ENCODE results near the gene CHRM5.
"Not testable (repeated sequence)": the region's sequence is repeated elsewhere in the genome, so short reads cannot be mapped to it uniquely, and the experiment has no call there.

CHRM5 gene

DNA sequence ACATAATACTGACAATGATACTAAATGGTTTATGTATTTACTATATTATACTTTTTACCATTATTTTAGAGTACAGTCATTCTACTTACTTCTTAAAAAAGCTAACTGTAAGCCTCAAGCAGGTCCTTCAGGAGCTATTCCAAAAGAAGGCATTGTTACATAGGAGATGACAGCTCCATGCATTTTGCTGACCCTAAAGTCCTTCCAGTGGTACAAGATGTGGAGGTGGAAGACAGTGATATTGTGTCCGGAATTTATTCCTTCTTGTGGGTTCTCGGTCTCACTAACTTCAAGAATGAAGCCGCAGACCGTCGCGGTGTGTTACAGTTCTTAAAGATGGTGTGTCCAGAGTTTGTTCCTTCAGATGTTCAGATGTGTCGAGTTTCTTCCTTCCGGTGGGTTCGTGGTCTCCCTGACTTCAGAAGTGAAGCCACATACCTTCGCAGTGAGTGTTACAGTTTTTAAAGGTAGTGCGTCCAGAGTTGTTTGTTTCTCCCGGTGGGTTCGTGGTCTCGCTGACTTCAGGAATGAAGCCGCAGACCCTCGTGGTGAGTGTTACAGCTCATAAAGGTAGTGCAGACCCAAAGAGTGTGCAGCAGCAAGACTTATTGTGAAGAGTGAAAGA, 49.8 kb downstream of the CHRM5 start:
- no peak for TF ChIP-seq CTCF (IDR thresholded peaks at IDR 0.05; ENCODE audit: insufficient read depth, low read depth, low read length, missing control alignments)
- DNase-seq (ENCODE audit: low read depth): no peak
- no peak overlapping the region for H3K4me3 ChIP-seq (ENCODE audit: low read length)

DNA sequence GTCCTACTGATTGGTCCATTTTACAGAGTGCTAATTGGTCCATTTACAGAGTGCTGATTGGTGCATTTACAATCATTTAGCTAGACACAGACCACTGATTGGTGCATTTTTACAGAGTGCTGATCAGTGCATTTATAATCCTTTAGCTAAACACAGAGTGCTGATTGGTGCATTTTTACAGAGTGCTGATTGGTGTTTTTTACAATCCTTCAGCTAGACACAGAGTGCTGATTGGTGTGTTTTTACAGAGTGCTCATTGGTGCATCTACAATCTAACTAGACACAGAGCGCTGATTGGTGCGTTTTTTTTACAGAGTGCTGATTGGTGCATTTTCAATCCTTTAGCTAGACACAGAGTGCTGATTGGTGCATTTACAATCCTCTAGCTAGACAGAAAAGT, 50.4 kb downstream of the CHRM5 start:
- H3K4me3 ChIP-seq (ENCODE audit: low read length); DNase-seq (ENCODE audit: low read depth): not testable (repeated sequence)

GRCh38 chr15:34019369-34019990, 51.2 kb downstream of the CHRM5 start:
- no peak for TF ChIP-seq CTCF (IDR thresholded peaks at IDR 0.05; ENCODE audit: insufficient read depth, low read depth, low read length, missing control alignments)
- H3K4me3 ChIP-seq (ENCODE audit: low read length): no peak overlapping the region
- peak; percentile 45 for DNase-seq (ENCODE audit: low read depth)

GRCh38 chr15:34023907-34024306, 55.6 kb downstream of the CHRM5 start:
- no peak for TF ChIP-seq CTCF (IDR thresholded peaks at IDR 0.05; ENCODE audit: insufficient read depth, low read depth, low read length, missing control alignments)
- DNase-seq (ENCODE audit: low read depth): no peak
- H3K4me3 ChIP-seq (ENCODE audit: low read length): no peak overlapping the region

GRCh38 chr15:34025252-34025651, 57.0 kb downstream of the CHRM5 start:
- TF ChIP-seq CTCF (IDR thresholded peaks at IDR 0.05; ENCODE audit: insufficient read depth, low read depth, low read length, missing control alignments): no peak
- no peak overlapping the region for H3K4me3 ChIP-seq (ENCODE audit: low read length)
- DNase-seq (ENCODE audit: low read depth): no peak

DNA sequence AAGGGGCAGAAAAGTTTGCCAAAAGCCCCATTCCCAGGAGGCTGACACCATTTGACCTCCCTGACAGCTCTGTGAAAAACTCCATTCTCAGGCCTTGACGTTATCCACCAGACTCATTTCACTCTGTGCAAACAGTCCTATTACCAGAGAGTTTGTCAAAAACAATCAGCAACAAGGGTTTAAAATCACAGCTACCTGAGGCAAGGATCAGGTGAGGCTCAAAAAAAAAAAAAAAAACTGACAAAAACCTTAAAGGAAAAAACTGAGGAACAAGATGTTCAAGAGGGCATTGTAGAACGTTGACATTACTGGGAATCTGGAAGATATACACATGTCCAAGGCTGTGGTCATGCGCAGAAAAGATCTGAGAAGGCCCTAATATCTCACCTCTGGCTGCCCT, 59.3 kb downstream of the CHRM5 start:
- H3K4me3 ChIP-seq (ENCODE audit: low read length): no peak overlapping the region
- DNase-seq (ENCODE audit: low read depth): no peak
- no peak for TF ChIP-seq CTCF (IDR thresholded peaks at IDR 0.05; ENCODE audit: insufficient read depth, low read depth, low read length, missing control alignments)

DNA sequence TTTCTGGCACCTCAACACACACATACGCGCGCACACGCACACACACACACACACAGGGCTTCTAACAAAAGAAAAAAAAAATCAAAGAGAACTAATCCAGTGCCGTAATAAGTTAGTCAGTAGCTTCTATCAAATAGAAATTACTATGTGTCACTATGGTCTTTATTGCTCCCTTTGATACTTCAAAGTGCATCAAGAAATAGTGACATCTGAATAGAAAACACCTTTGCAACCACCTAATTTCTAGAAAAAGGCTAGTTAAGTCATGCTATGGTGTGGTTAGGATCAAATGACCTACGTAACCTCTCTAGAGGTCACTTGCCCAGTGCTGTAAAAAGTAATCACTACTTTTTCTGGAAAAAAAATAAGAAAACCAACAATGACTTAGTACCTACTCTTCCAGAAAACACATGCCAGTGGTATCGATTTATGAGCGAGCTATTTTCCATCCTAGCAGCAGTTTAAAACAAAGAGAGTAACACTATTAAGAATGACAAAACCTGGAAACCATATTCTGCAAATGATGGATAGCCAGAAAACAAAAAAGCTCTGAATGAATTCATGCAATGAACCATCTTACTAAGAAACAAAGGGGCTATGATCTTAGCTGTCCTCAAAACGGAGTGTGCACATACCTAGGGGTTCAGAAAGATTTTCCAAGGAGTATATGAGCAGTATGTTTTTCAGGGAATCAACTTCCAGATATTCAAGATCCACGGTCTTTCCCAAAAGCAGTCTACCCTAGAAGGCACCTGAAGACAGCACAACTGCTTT, 63.9 kb downstream of the CHRM5 start:
- TF ChIP-seq CTCF (IDR thresholded peaks at IDR 0.05; ENCODE audit: insufficient read depth, low read depth, low read length, missing control alignments): no peak
- H3K4me3 ChIP-seq (ENCODE audit: low read length): no peak overlapping the region
- DNase-seq (ENCODE audit: low read depth): no peak
